HEK293 (cell line): ENCODE measurements around the gene ITIH1.

Experiments used
- CTCF ChIA-PET: fragments of 350-600 bp; formaldehyde crosslinking; extraction: SDS; loops from one replicate; lab custom pipeline; 2021; ENCODE audit warnings: antibody characterized with exemption; lab: Yijun Ruan, JAX
- POLR2A ChIA-PET: fragments of 300-600 bp; formaldehyde crosslinking; extraction: SDS; loops from one replicate; lab custom pipeline; 2020; ENCODE audit warnings: antibody characterized with exemption, inconsistent platforms; lab: Yijun Ruan, JAX
- H3K27ac ChIP-seq: fragments of 200-500 bp; sonication (Bioruptor generic); 2 replicates; pipeline ENCODE4 v1.5.1; 2014; ENCODE audit warnings: low read depth, low read length, control low read depth, inconsistent platforms; ENCODE audit errors: extremely low read depth
- H3K36me3 ChIP-seq, 2 experiments: fragments of 200-500 bp in 1 of 2; sonication (Bioruptor generic) in 1 of 2; 1 replicate in 1 of 2; 2 replicates in 1 of 2; pipeline ENCODE4 v1.5.1; 2014 to 2017; ENCODE audit warnings: inconsistent platforms in 2 of 2, low read length in 2 of 2; ENCODE audit not compliant: control insufficient read depth in 2 of 2, insufficient read depth in 1 of 2
- H3K4me1 ChIP-seq: fragments of 200-500 bp; sonication (Bioruptor generic); 2 replicates; pipeline ENCODE4 v1.5.1; 2014; ENCODE audit warnings: mild to moderate bottlenecking, low read length, inconsistent platforms; ENCODE audit not compliant: control insufficient read depth, insufficient read depth
- H3K4me3 ChIP-seq: 2 replicates; pipeline ENCODE4 v1.5.1; 2011; ENCODE audit warnings: low read depth, mild to moderate bottlenecking, control low read depth, low read length, moderate library complexity
- H3K9me3 ChIP-seq: fragments of 200-500 bp; sonication (Bioruptor generic); 2 replicates; pipeline ENCODE4 v1.5.1; 2014; ENCODE audit warnings: low read depth, low read length, inconsistent platforms; ENCODE audit not compliant: control insufficient read depth, insufficient read depth
- KLF8 ChIP-seq: fragments of 450-650 bp; formaldehyde crosslinking; IDR thresholded peaks from 2 replicates; pipeline ENCODE4 v1.5.1; 2016; ENCODE audit warnings: missing biosample characterization, missing genetic modification characterization
- SALL2 ChIP-seq: fragments of 450-650 bp; formaldehyde crosslinking; IDR thresholded peaks from 2 replicates; pipeline ENCODE4 v1.5.0; 2017; ENCODE audit warnings: missing biosample characterization, mild to moderate bottlenecking, missing genetic modification characterization, borderline replicate concordance
- SP3 ChIP-seq: fragments of 450-650 bp; formaldehyde crosslinking; IDR thresholded peaks from 2 replicates; pipeline ENCODE4 v1.5.1; 2016; ENCODE audit warnings: missing biosample characterization, missing genetic modification characterization
- ZFP69B ChIP-seq: fragments of 450-650 bp; formaldehyde crosslinking; IDR thresholded peaks from 2 replicates; pipeline ENCODE4 v1.5.1; 2016; ENCODE audit warnings: missing biosample characterization, missing genetic modification characterization
- ZNF2 ChIP-seq: fragments of 450-650 bp; formaldehyde crosslinking; IDR thresholded peaks from 2 replicates; pipeline ENCODE4 v1.5.1; 2016; ENCODE audit warnings: missing biosample characterization, missing genetic modification characterization
- ZNF266 ChIP-seq: fragments of 450-650 bp; formaldehyde crosslinking; IDR thresholded peaks from 2 replicates; pipeline ENCODE4 v1.5.1; 2016; ENCODE audit warnings: missing biosample characterization, missing genetic modification characterization, low read depth
- ZNF302 ChIP-seq: fragments of 450-650 bp; formaldehyde crosslinking; IDR thresholded peaks from 2 replicates; pipeline ENCODE4 v1.5.1; 2016; ENCODE audit warnings: missing biosample characterization, missing genetic modification characterization, low read depth
- ZNF324 ChIP-seq: fragments of 450-650 bp; formaldehyde crosslinking; IDR thresholded peaks from 2 replicates; pipeline ENCODE4 v1.5.1; 2016; ENCODE audit warnings: missing biosample characterization, missing genetic modification characterization
- ZNF37A ChIP-seq: fragments of 450-650 bp; IDR thresholded peaks from 2 replicates; pipeline ENCODE4 v1.5.1; 2018; ENCODE audit warnings: missing biosample characterization, missing genetic modification characterization
- ZNF394 ChIP-seq: fragments of 450-650 bp; formaldehyde crosslinking; IDR thresholded peaks from 2 replicates; pipeline ENCODE4 v1.5.1; 2016; ENCODE audit warnings: missing biosample characterization, missing genetic modification characterization, mild to moderate bottlenecking, moderate library complexity, borderline replicate concordance
- TF ChIP-seq, protein P1 (sequence below): fragments of 450-650 bp; formaldehyde crosslinking; IDR thresholded peaks from 2 replicates; pipeline ENCODE4 v1.5.1; 2016; ENCODE audit warnings: missing biosample characterization, missing genetic modification characterization, borderline replicate concordance
- TF ChIP-seq, protein P2 (sequence below): fragments of 450-650 bp; IDR thresholded peaks from 2 replicates; pipeline ENCODE4 v1.5.1; 2018; ENCODE audit warnings: missing biosample characterization, missing genetic modification characterization

ITIH1 gene

DNA sequence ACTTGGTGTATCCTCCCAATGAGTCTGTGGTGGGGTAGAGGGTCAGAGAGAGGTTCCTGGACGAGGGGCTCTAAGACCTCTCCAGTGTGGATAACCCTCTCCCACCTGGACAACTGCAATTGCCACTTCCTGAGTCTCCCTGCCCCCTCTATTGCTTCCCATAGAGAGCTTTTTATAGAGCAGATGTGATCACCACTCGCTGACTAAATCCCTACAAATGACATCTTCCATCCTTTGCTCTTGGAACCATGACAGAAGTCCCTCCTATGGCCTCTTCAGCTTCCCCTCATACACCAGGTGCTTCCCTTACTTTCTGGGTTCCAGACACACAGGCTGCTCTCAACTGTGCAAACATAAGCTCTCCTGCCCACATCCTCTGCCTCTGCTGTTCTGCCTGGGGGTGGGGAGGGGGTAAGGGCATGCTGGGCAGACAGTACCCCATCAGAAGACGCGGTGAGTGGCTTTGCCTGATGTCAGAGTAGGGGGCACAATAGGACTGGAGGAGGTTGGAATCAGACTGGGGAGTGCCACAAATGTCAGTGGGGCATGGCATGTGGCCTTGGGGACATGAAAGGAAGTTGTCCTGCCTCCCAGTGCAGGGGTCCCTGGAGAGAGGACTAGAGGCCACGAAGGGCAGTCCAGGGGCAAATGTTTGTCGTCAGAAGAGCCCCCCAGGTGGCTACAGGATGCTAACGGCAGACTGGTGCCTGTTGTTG lies 32.4 kb downstream of the ITIH1 start:
- Histone ChIP-seq H3K4me3 (no peak overlapping the region), H3K9me3 (no peaks in the 10 kb centered on the region), H3K27ac (no peak overlapping the region), H3K36me3 (no peaks in the 10 kb centered on the region), H3K4me1 (no peaks in the 10 kb centered on the region)
- ChIA-PET CTCF (no interaction called here), POLR2A (no interaction called here)
- TF ChIP-seq, protein P1, sequence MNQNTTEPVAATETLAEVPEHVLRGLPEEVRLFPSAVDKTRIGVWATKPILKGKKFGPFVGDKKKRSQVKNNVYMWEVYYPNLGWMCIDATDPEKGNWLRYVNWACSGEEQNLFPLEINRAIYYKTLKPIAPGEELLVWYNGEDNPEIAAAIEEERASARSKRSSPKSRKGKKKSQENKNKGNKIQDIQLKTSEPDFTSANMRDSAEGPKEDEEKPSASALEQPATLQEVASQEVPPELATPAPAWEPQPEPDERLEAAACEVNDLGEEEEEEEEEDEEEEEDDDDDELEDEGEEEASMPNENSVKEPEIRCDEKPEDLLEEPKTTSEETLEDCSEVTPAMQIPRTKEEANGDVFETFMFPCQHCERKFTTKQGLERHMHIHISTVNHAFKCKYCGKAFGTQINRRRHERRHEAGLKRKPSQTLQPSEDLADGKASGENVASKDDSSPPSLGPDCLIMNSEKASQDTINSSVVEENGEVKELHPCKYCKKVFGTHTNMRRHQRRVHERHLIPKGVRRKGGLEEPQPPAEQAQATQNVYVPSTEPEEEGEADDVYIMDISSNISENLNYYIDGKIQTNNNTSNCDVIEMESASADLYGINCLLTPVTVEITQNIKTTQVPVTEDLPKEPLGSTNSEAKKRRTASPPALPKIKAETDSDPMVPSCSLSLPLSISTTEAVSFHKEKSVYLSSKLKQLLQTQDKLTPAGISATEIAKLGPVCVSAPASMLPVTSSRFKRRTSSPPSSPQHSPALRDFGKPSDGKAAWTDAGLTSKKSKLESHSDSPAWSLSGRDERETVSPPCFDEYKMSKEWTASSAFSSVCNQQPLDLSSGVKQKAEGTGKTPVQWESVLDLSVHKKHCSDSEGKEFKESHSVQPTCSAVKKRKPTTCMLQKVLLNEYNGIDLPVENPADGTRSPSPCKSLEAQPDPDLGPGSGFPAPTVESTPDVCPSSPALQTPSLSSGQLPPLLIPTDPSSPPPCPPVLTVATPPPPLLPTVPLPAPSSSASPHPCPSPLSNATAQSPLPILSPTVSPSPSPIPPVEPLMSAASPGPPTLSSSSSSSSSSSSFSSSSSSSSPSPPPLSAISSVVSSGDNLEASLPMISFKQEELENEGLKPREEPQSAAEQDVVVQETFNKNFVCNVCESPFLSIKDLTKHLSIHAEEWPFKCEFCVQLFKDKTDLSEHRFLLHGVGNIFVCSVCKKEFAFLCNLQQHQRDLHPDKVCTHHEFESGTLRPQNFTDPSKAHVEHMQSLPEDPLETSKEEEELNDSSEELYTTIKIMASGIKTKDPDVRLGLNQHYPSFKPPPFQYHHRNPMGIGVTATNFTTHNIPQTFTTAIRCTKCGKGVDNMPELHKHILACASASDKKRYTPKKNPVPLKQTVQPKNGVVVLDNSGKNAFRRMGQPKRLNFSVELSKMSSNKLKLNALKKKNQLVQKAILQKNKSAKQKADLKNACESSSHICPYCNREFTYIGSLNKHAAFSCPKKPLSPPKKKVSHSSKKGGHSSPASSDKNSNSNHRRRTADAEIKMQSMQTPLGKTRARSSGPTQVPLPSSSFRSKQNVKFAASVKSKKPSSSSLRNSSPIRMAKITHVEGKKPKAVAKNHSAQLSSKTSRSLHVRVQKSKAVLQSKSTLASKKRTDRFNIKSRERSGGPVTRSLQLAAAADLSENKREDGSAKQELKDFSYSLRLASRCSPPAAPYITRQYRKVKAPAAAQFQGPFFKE (tag by site-specific recombination), result no peak
- no peak for TF ChIP-seq ZFP69B (tag by site-specific recombination)
- TF ChIP-seq KLF8 (tag by site-specific recombination), result no peak
- no peak for TF ChIP-seq ZNF37A (tag by site-specific recombination)
- no peak for TF ChIP-seq ZNF266 (tag by site-specific recombination)
- 0 out of 2 replicates have a peak, but pooled peaks have one; percentile 20 for TF ChIP-seq ZNF394
- no peak for TF ChIP-seq ZNF2 (tag by site-specific recombination)
- no peak for TF ChIP-seq SALL2 (tag by site-specific recombination)

DNA sequence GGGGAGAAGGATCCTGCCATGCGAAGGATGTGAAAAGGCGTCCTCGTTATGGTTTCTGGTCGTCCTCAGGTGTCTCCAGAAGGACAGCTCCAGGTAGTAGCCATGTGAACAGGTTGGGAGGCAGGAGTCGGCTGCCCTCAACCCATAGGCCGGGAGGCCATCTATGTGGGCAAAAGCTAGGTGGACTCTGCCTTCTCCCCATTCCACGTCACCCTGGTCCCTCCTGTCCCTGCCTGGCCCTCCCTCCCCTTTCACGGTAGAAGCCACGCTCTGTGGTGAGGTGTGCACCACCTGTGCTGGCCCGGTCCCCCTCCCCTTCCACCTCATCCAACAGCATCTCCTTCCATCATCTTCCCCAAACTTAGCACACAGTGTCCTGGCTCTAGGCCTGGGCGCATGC lies 33.5 kb downstream of the ITIH1 start:
- CTCF ChIA-PET, result interaction anchor here (0.6 to 1.7 kb wide), 3 partner anchors 10 to 12 kb away, joined by 3 to 9 read pairs (median 7); no protein-coding TSS in a partner anchor
- Histone ChIP-seq H3K4me3 (no peak overlapping the region), H3K27ac (no peak overlapping the region), H3K36me3 (no peaks in the 10 kb centered on the region), H3K4me1 (no peaks in the 10 kb centered on the region), H3K9me3 (no peaks in the 10 kb centered on the region)
- POLR2A ChIA-PET, result no interaction called here
- no peak for TF ChIP-seq ZNF302 (tag by site-specific recombination)

DNA sequence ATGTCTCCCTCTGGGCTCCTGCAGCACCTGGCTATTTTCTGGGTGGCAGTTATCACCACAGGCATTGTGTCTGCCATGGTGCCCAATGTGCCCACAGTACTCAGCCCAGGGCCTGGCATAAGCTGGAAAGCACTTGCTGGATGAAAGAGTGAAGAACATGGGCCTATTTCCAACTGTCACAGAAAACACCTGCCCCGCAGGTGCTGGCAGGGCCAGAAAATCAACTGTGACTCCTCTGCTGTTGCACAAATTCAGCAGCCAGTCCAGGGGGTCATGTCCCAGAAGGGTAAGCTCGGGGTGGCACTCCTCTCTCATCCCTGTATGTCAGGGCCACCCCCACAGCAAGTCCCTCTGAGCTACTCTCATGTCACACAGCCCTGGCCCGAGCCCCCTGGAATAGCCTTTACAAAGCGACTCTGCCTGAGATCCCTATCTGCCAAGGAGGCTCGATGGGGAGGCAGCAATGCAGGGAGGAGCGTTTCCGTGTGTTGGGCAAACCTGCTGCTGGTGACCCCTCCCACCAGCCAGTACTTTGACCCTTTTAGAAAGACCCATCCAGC lies 34.1 kb downstream of the ITIH1 start:
- Histone ChIP-seq H3K36me3 (no peaks in the 10 kb centered on the region), H3K27ac (no peak overlapping the region), H3K4me1 (no peaks in the 10 kb centered on the region), H3K9me3 (no peaks in the 10 kb centered on the region), H3K4me3 (no peak overlapping the region)
- CTCF ChIA-PET, result interaction anchor here (1.4 to 1.7 kb wide), 2 partner anchors 9 to 12 kb away, joined by 7 to 9 read pairs; no protein-coding TSS in a partner anchor
- POLR2A ChIA-PET, result no interaction called here
- TF ChIP-seq ZNF324, result no peak
- TF ChIP-seq, protein P2, sequence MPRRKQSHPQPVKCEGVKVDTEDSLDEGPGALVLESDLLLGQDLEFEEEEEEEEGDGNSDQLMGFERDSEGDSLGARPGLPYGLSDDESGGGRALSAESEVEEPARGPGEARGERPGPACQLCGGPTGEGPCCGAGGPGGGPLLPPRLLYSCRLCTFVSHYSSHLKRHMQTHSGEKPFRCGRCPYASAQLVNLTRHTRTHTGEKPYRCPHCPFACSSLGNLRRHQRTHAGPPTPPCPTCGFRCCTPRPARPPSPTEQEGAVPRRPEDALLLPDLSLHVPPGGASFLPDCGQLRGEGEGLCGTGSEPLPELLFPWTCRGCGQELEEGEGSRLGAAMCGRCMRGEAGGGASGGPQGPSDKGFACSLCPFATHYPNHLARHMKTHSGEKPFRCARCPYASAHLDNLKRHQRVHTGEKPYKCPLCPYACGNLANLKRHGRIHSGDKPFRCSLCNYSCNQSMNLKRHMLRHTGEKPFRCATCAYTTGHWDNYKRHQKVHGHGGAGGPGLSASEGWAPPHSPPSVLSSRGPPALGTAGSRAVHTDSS, result no peak
- no peak for TF ChIP-seq SP3 (tag by site-specific recombination)
